Psoas muscle (tissue), 8 donors: ENCODE measurements around the gene TMUB1. TPM values are rescaled to one million over a fixed set of nuclear protein-coding genes. Genes with fewer than 3 reads are reported as not detected.

Experiments used
- ATAC-seq, 4 donors: fragments of 200-7000 bp; cut with Tn5 transposase; one replicate each; pipeline ENCODE4 v1.9.1; 2020; ENCODE audit warnings: moderate library complexity in 3 of 4, mild to moderate bottlenecking in 2 of 4
- DNase-seq, 2 donors: peaks; one replicate each; pipeline ENCODE4 v3.0.0-alpha.2; 2020
- H3K27ac ChIP-seq: fragments of 200-600 bp; one replicate; pipeline ENCODE4 v1.8.0; 2022
- H3K27me3 ChIP-seq, 3 donors: fragments of 200-600 bp in 1 of 3; one replicate each; pipeline versions ENCODE4 v1.6.1 to v1.8.0; 2013 to 2022; ENCODE audit warnings: low read length in 2 of 3, mild to moderate bottlenecking in 2 of 3, moderate library complexity in 1 of 3; ENCODE audit not compliant: insufficient read depth in 3 of 3
- H3K36me3 ChIP-seq, 2 donors: fragments of 200-600 bp in 1 of 2; one replicate each; pipeline versions ENCODE4 v1.6.1 to v1.8.0; 2013 to 2022; ENCODE audit warnings: low read depth in 1 of 2, mild to moderate bottlenecking in 1 of 2, moderate library complexity in 1 of 2; ENCODE audit not compliant: insufficient read depth in 1 of 2
- H3K4me1 ChIP-seq: fragments of 200-600 bp; one replicate; pipeline ENCODE4 v1.8.0; 2022
- H3K4me3 ChIP-seq: fragments of 200-600 bp; one replicate; pipeline ENCODE4 v1.8.0; 2022; ENCODE audit warnings: mild to moderate bottlenecking
- H3K9me3 ChIP-seq: fragments of 200-600 bp; one replicate; pipeline ENCODE4 v1.8.0; 2022
- WGBS, 3 donors: extraction: QIAGEN DNeasy Blood & Tissue Kit; methylation state at CpG; one replicate each; pipeline versions ENCODE4 v1.1.6 to v1.1.7; 2013; 5-methylcytosine and 5-hydroxymethylcytosine counted together
- intact Hi-C, 2 donors: fragments of 100-400 bp; cut with DNase I; formaldehyde crosslinking; loops; one replicate each; pipeline versions ENCODE4 v1.11.0 to v1.14.2; 2022
- polyA plus RNA-seq, 3 donors: library from polyadenylated mRNA; stranded (reverse); fragments of 200-250 nt; gene quantifications; one replicate each; pipeline ENCODE4 v1.2.3, GENCODE V29; 2013
- total RNA-seq, 4 donors: library from RNA; stranded (reverse); fragmentation: NEBNext Ultra II Directional in 2 of 4; extraction: Animal tissue kit (Norgen Biotek cat#: 25700) in 2 of 4; gene quantifications; one replicate each; pipeline versions ENCODE4 v1.2.1 to v1.2.4, GENCODE V29; 2021 to 2023
- TF ChIP-seq, protein P1 (sequence below): fragments of 200-600 bp; IDR thresholded peaks from one replicate; pipeline ENCODE4 v1.8.0; 2022; ENCODE audit warnings: antibody characterized with exemption
- donor health status: healthy with polysubstance abuse.
- donor health status: DM: no; HTN: no; CAD: no; lungs with moderate emphysema.
- donor health status: Bipolar disorder and iron deficiency.
- donor health status: healthy.
- donor health status: DM: yes; HTN: yes; CAD: no.
- donor health status: DM: no; HTN: no; CAD: no.
- donor health status: DM: no; HTN: no; CAD: no.
- donor health status: DM: yes; HTN: yes; CAD: no.

TMUB1 gene
- total and polyA plus RNA-seq, 7 donors = 41.7 to 121 (median 55.5) TPM

GRCh38 chr7:151068069-151068773, 15.1 kb downstream of the TMUB1 start:
- Histone ChIP-seq H3K4me1 (no peaks in the 10 kb centered on the region), H3K4me3 (no peak overlapping the region), H3K27me3 (no peaks in the 10 kb centered on the region), H3K36me3 (peaks cover 12 to 88% of the 10 kb centered on the region in 2 donors), H3K27ac (no peak overlapping the region), H3K9me3 (no peaks in the 10 kb centered on the region)
- intact Hi-C loops = no loop called here
- ATAC-seq (no peak), DNase-seq (no peak)
- TF ChIP-seq, protein P1, sequence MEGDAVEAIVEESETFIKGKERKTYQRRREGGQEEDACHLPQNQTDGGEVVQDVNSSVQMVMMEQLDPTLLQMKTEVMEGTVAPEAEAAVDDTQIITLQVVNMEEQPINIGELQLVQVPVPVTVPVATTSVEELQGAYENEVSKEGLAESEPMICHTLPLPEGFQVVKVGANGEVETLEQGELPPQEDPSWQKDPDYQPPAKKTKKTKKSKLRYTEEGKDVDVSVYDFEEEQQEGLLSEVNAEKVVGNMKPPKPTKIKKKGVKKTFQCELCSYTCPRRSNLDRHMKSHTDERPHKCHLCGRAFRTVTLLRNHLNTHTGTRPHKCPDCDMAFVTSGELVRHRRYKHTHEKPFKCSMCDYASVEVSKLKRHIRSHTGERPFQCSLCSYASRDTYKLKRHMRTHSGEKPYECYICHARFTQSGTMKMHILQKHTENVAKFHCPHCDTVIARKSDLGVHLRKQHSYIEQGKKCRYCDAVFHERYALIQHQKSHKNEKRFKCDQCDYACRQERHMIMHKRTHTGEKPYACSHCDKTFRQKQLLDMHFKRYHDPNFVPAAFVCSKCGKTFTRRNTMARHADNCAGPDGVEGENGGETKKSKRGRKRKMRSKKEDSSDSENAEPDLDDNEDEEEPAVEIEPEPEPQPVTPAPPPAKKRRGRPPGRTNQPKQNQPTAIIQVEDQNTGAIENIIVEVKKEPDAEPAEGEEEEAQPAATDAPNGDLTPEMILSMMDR = no peak
- 74 to 84% (median 79%) methylated on average over 12 of the region's 12 CpGs for WGBS, 3 donors

DNA sequence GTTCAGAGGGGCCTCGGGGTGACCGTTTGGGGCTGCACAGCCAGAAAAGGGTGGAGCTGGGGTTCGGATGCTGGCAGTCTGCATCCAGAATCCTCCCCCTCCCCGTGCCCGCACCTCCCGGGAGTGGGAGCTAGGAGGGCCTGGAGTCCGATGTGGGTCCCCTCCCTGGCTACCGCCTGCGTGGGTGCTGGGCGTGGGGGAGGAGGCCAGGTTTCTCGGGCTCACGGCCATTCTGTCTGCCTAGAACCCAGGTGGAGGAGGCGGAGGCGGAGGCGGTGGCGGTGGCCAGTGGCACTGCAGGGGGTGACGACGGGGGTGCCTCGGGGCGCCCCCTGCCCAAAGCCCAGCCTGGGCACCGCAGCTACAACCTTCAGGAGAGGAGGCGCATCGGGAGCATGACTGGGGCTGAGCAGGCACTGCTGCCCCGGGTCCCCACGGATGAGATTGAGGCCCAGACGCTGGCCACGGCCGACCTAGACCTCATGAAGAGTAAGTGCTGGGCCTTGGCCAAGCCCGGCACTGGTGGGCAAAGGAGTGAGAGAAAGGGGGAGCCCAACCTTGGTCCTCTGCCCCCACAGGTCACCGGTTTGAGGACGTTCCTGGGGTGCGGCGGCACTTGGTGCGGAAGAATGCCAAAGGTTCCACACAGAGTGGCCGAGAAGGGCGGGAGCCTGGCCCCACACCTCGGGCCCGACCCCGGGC, 16.9 kb downstream of the TMUB1 start:
- intact Hi-C loops = no loop called here
- 91 to 92% (median 92%) methylated on average over 37 to 39 of the region's 39 CpGs for WGBS, 3 donors
- ATAC-seq (no peak), DNase-seq (no peak)
- Histone ChIP-seq H3K36me3 (peaks cover 12 to 73% of the 10 kb centered on the region in 2 donors), H3K27me3 (no peaks in the 10 kb centered on the region), H3K9me3 (no peaks in the 10 kb centered on the region), H3K4me3 (no peak overlapping the region), H3K27ac (no peak overlapping the region), H3K4me1 (peaks cover 9% of the 10 kb centered on the region)
- TF ChIP-seq, protein P1 = no peak

DNA sequence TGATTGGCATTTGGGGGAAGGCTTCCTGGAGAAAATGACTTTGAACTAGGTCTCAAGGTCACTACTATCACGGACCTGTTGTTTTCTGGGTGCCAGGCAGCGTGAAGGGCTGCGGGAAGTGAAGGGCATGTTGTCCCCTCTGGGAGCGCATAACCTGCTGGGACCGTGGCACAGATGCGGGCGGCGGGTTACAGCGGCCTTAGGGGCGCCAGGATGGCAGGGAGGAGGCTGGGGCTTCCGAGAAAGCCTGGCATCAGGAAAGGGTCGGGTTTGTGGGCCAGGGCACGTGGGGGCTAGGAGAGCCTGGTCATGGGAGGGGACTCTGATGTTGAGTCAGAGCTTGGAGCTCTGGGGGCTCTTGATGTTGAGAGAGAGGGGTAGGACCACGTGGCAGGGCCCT, 17.8 kb downstream of the TMUB1 start:
- Histone ChIP-seq H3K4me3 (no peak overlapping the region), H3K9me3 (no peaks in the 10 kb centered on the region), H3K27ac (no peak overlapping the region), H3K4me1 (peaks cover 16% of the 10 kb centered on the region), H3K36me3 (peaks cover 12 to 64% of the 10 kb centered on the region in 2 donors), H3K27me3 (no peaks in the 10 kb centered on the region)
- ATAC-seq (no peak), DNase-seq (no peak)
- TF ChIP-seq, protein P1 = no peak
- WGBS, 3 donors = 84 to 88% (median 86%) methylated on average over 14 of the region's 14 CpGs
- intact Hi-C loops = no loop called here

DNA sequence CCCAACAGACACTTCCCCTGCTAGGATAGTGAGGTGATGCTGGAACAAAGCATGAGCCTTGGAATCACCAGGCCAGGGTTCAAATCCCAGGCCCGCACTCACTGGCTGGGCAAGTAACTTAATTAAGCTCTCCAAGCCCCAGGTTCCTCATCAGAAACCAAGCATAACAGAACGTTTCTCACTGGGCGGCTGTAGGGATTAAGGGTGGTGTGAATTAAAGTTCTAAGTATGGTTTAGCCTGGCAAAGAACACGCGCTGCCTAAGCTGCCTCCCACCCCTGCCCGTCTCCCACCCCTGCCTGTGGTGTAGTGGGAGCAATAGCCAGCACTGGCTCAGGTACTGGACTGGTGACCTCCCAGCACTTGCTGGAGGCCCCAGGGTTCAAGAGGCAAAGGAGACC, 18.3 kb downstream of the TMUB1 start:
- intact Hi-C loops = no loop called here
- H3K27me3 ChIP-seq = no peaks in the 10 kb centered on the region
- no peak for DNase-seq

More for the DNA sequence above, 18.3 kb downstream of the TMUB1 start:
- no peaks in the 10 kb centered on the region for H3K9me3 ChIP-seq
- peaks cover 19% of the 10 kb centered on the region for H3K4me1 ChIP-seq
- no peak overlapping the region for H3K4me3 ChIP-seq
- no peak overlapping the region for H3K27ac ChIP-seq
- peaks cover 12 to 59% of the 10 kb centered on the region in 2 donors for H3K36me3 ChIP-seq
- no peak for ATAC-seq
- TF ChIP-seq, protein P1 = no peak
- WGBS, 3 donors = 85 to 92% (median 88%) methylated on average over 6 of the region's 6 CpGs
